ENCODE data around the gene SEMA5A. TPM values are rescaled to one million over a fixed set of nuclear protein-coding genes. Genes with fewer than 3 reads are reported as not detected.

The SEMA5A gene
- total RNA-seq, 3 donors from 2014 or later, result 3.0 to 35.4 (median 25.9) TPM

- DNase-seq (ENCODE audit: low spot score in 2 of 2), result no peak
- Histone ChIP-seq H3K27me3 (no peaks in the 10 kb centered on the region), H3K4me3 (no peak overlapping the region), H3K9me3 (no peaks in the 10 kb centered on the region), H3K36me3 (no peaks in the 10 kb centered on the region), H3K27ac (no peak overlapping the region), H3K4me1 (no peaks in the 10 kb centered on the region)
- intact Hi-C loops (cut with DNase I; ENCODE audit: low total_unique reads), result no loop called here
- TF ChIP-seq POLR2A (IDR thresholded peaks at IDR 0.05) (no peak), POLR2AphosphoS5 (IDR thresholded peaks at IDR 0.05) (no peak), CTCF (IDR thresholded peaks at IDR 0.05) (no peak)
These were observed 43.0 kb downstream of the SEMA5A start for GRCh38 chr5:9502864-9503263.

- Histone ChIP-seq H3K9me3 (no peaks in the 10 kb centered on the region), H3K27me3 (no peaks in the 10 kb centered on the region), H3K4me1 (no peaks in the 10 kb centered on the region), H3K36me3 (no peaks in the 10 kb centered on the region), H3K4me3 (no peak overlapping the region), H3K27ac (no peak overlapping the region)
- DNase-seq (ENCODE audit: low spot score in 2 of 2), result no peak
- TF ChIP-seq CTCF (IDR thresholded peaks at IDR 0.05) (no peak), POLR2A (IDR thresholded peaks at IDR 0.05) (no peak), POLR2AphosphoS5 (IDR thresholded peaks at IDR 0.05) (no peak)
- intact Hi-C loops (cut with DNase I; ENCODE audit: low total_unique reads), result no loop called here
These were observed 43.6 kb downstream of the SEMA5A start for GRCh38 chr5:9502050-9502834.

- TF ChIP-seq POLR2A (IDR thresholded peaks at IDR 0.05) (no peak), POLR2AphosphoS5 (IDR thresholded peaks at IDR 0.05) (no peak), CTCF (IDR thresholded peaks at IDR 0.05) (no peak)
- H3K4me3 ChIP-seq, result no peak overlapping the region
- no peaks in the 10 kb centered on the region for H3K4me1 ChIP-seq
- no peaks in the 10 kb centered on the region for H3K9me3 ChIP-seq
- no peaks in the 10 kb centered on the region for H3K36me3 ChIP-seq
- intact Hi-C loops (cut with DNase I; ENCODE audit: low total_unique reads), result no loop called here
- no peak for DNase-seq (ENCODE audit: low spot score in 2 of 2)
- H3K27ac ChIP-seq, result no peak overlapping the region
- H3K27me3 ChIP-seq, result no peaks in the 10 kb centered on the region
These were observed 45.2 kb downstream of the SEMA5A start for GRCh38 chr5:9500625-9501024.

GRCh38 chr5:9500193-9500592, 45.7 kb downstream of the SEMA5A start:
- H3K9me3 ChIP-seq, result no peaks in the 10 kb centered on the region
- intact Hi-C loops (cut with DNase I; ENCODE audit: low total_unique reads), result no loop called here
- no peaks in the 10 kb centered on the region for H3K27me3 ChIP-seq
- H3K27ac ChIP-seq, result no peak overlapping the region
- H3K4me1 ChIP-seq, result no peaks in the 10 kb centered on the region
- no peak for TF ChIP-seq CTCF (IDR thresholded peaks at IDR 0.05)
- no peak for TF ChIP-seq POLR2A (IDR thresholded peaks at IDR 0.05)
- H3K4me3 ChIP-seq, result no peak overlapping the region
- H3K36me3 ChIP-seq, result no peaks in the 10 kb centered on the region
- no peak for DNase-seq (ENCODE audit: low spot score in 2 of 2)

GRCh38 chr5:9499498-9499876, 46.4 kb downstream of the SEMA5A start:
- H3K27me3 ChIP-seq, result no peaks in the 10 kb centered on the region
- H3K36me3 ChIP-seq, result no peaks in the 10 kb centered on the region
- no peak for DNase-seq (ENCODE audit: low spot score in 2 of 2)
- intact Hi-C loops (cut with DNase I; ENCODE audit: low total_unique reads), result no loop called here
- H3K4me3 ChIP-seq, result no peak overlapping the region
- H3K9me3 ChIP-seq, result no peaks in the 10 kb centered on the region
- TF ChIP-seq POLR2AphosphoS5 (IDR thresholded peaks at IDR 0.05) (no peak), CTCF (IDR thresholded peaks at IDR 0.05) (no peak), POLR2A (IDR thresholded peaks at IDR 0.05) (no peak)
- no peaks in the 10 kb centered on the region for H3K4me1 ChIP-seq
- no peak overlapping the region for H3K27ac ChIP-seq

All from breast epithelium (tissue), 4 donors.